DOHH2 (cell line): ENCODE data around the gene ACBD5.
"Not testable (repeated sequence)": the region's sequence is repeated elsewhere in the genome, so short reads cannot be mapped to it uniquely, and the experiment has no call there.

Source experiments
- H3F3A ChIP-seq: fragments of 200-600 bp; sonication (generic), shearing (Covaris generic); 2 replicates; pipeline ENCODE4 v1.6.0; 2016; ENCODE audit warnings: antibody characterized with exemption, mild to moderate bottlenecking; ENCODE audit not compliant: control insufficient read depth, insufficient read depth
- H3K27ac ChIP-seq: fragments of 200-600 bp; sonication (generic); 2 replicates; pipeline ENCODE4 v1.5.1; 2014; ENCODE audit warnings: low read depth, mild to moderate bottlenecking, low read length, moderate library complexity
- H3K27me3 ChIP-seq: fragments of 200-600 bp; sonication (generic); 2 replicates; pipeline ENCODE4 v1.6.1; 2014; ENCODE audit warnings: mild to moderate bottlenecking, low read length, mixed read lengths; ENCODE audit not compliant: control insufficient read depth
- H3K36me3 ChIP-seq: fragments of 200-600 bp; sonication (generic); 2 replicates; pipeline ENCODE4 v1.6.1; 2014; ENCODE audit warnings: mild to moderate bottlenecking, low read length, moderate library complexity, mixed read lengths; ENCODE audit not compliant: control insufficient read depth
- H3K4me1 ChIP-seq: fragments of 200-600 bp; sonication (generic); 2 replicates; pipeline ENCODE4 v1.6.1; 2014; ENCODE audit warnings: mild to moderate bottlenecking, low read length, mixed read lengths; ENCODE audit not compliant: control insufficient read depth
- H3K4me2 ChIP-seq: fragments of 200-600 bp; sonication (generic); 2 replicates; pipeline ENCODE4 v1.6.0; 2014; ENCODE audit warnings: mild to moderate bottlenecking, low read length, moderate library complexity
- H3K4me3 ChIP-seq: fragments of 200-600 bp; sonication (generic); 2 replicates; pipeline ENCODE4 v1.5.1; 2014; ENCODE audit warnings: mild to moderate bottlenecking, low read length, mixed read lengths
- H3K79me2 ChIP-seq: fragments of 200-600 bp; sonication (generic); 2 replicates; pipeline ENCODE4 v1.6.1; 2014; ENCODE audit warnings: mild to moderate bottlenecking, low read length, mixed read lengths; ENCODE audit not compliant: control insufficient read depth
- H3K9me2 ChIP-seq: fragments of 200-600 bp; sonication (generic); replicated peaks from 2 replicates; pipeline ENCODE4 v1.6.1; 2014; ENCODE audit warnings: mild to moderate bottlenecking, low read length, mixed read lengths; ENCODE audit not compliant: control insufficient read depth
- H3K9me3 ChIP-seq: fragments of 200-600 bp; sonication (generic); 2 replicates; pipeline ENCODE4 v1.6.1; 2014; ENCODE audit warnings: antibody characterized with exemption, low read length, mixed read lengths; ENCODE audit not compliant: control insufficient read depth, insufficient read depth
- H4K20me1 ChIP-seq: fragments of 200-600 bp; sonication (generic); 2 replicates; pipeline ENCODE4 v1.6.0; 2014; ENCODE audit warnings: low read depth, mild to moderate bottlenecking, antibody characterized with exemption, low read length, moderate library complexity; ENCODE audit not compliant: control insufficient read depth, insufficient read depth
- CTCF ChIP-seq: fragments of 200-600 bp; sonication (generic); IDR thresholded peaks from one replicate; pipeline ENCODE4 v1.5.1; 2014; ENCODE audit warnings: antibody characterized with exemption, mild to moderate bottlenecking, low read depth, low read length; ENCODE audit not compliant: poor library complexity, severe bottlenecking
- EZH2phosphoT487 ChIP-seq: fragments of 200-600 bp; sonication (generic); IDR thresholded peaks from 2 replicates; pipeline ENCODE4 v1.6.1; 2017; ENCODE audit warnings: borderline replicate concordance, mild to moderate bottlenecking, antibody characterized with exemption, low read length, moderate library complexity, mixed read lengths

Gene ACBD5, protein sequence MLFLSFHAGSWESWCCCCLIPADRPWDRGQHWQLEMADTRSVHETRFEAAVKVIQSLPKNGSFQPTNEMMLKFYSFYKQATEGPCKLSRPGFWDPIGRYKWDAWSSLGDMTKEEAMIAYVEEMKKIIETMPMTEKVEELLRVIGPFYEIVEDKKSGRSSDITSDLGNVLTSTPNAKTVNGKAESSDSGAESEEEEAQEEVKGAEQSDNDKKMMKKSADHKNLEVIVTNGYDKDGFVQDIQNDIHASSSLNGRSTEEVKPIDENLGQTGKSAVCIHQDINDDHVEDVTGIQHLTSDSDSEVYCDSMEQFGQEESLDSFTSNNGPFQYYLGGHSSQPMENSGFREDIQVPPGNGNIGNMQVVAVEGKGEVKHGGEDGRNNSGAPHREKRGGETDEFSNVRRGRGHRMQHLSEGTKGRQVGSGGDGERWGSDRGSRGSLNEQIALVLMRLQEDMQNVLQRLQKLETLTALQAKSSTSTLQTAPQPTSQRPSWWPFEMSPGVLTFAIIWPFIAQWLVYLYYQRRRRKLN

GRCh38 chr10:27240212-27241009 lies at the start of gene ACBD5:
Gene ACBD5, minus strand, starts transcription at chr10:27240797. Its CDS starts 109 bp downstream, at chr10:27240688.
- peaks cover 43% of the 10 kb centered on the region for H3K4me1 ChIP-seq
- H3K4me3 ChIP-seq = peak within 1 kb of the TSS; percentile 93
- no peaks in the 10 kb centered on the region for H3K27me3 ChIP-seq
- H3K9me2 ChIP-seq = no peaks in the 10 kb centered on the region
- peak within 1 kb of the TSS; percentile 87 for H3K27ac ChIP-seq
- no peak for TF ChIP-seq CTCF
- no peak for TF ChIP-seq EZH2phosphoT487
- H4K20me1 ChIP-seq = no peaks in the 10 kb centered on the region
- peaks cover 13% of the 10 kb centered on the region for H3K36me3 ChIP-seq
- H3F3A ChIP-seq = peaks cover 13% of the 10 kb centered on the region
- H3K79me2 ChIP-seq = peaks cover 50% of the 10 kb centered on the region
- H3K9me3 ChIP-seq = no peaks in the 10 kb centered on the region
- peak within 1 kb of the TSS; percentile 98 for H3K4me2 ChIP-seq

GRCh38 chr10:27285093-27285492 lies 44.5 kb upstream of the ACBD5 start:
- H3K4me1 ChIP-seq = no peaks in the 10 kb centered on the region
- H3K4me2 ChIP-seq = no peak overlapping the region

GRCh38 chr10:27276581-27276980 lies 36.0 kb upstream of the ACBD5 start:
- no peaks in the 10 kb centered on the region for H3K79me2 ChIP-seq
- TF ChIP-seq EZH2phosphoT487 (no peak), CTCF (no peak)
- no peak overlapping the region for H3K27ac ChIP-seq
- H3F3A ChIP-seq = no peaks in the 10 kb centered on the region
- H3K27me3 ChIP-seq = peaks cover 3% of the 10 kb centered on the region; the same call in 1 of the 2 replicates
- no peak overlapping the region for H3K4me2 ChIP-seq
- H3K9me3 ChIP-seq = no peaks in the 10 kb centered on the region
- H4K20me1 ChIP-seq = no peaks in the 10 kb centered on the region
- no peak overlapping the region for H3K4me3 ChIP-seq
- H3K36me3 ChIP-seq = no peaks in the 10 kb centered on the region
- no peaks in the 10 kb centered on the region for H3K4me1 ChIP-seq
- no peaks in the 10 kb centered on the region for H3K9me2 ChIP-seq

More at GRCh38 chr10:27285093-27285492, 44.5 kb upstream of the ACBD5 start:
- Histone ChIP-seq H3K9me3 (no peaks in the 10 kb centered on the region), H3F3A (no peaks in the 10 kb centered on the region), H3K9me2 (no peaks in the 10 kb centered on the region), H3K4me3 (no peak overlapping the region), H3K79me2 (no peaks in the 10 kb centered on the region), H4K20me1 (no peaks in the 10 kb centered on the region), H3K27ac (no peak overlapping the region), H3K27me3 (no peaks in the 10 kb centered on the region), H3K36me3 (no peaks in the 10 kb centered on the region)
- TF ChIP-seq CTCF (no peak), EZH2phosphoT487 (no peak)

DNA sequence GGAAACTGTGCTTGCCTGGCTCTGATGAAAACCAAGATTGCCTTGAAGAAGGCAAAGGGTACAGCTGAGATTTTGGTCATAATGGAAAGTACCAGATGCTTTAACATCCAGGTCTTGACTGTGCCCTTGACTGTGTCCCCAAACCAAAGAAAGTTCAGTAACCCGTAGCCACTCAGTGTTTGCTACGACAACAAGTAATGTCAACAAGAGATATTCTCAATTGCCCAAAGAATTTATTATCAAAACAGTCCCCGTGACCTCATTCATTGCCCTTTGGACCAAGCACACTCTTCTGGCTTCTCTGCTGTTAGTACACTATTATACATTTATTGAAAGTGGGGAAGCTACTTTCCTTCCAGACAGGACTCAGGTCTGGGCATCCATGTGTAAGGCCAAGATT lies 25.4 kb upstream of the ACBD5 start:
- H3K27ac ChIP-seq, H3K36me3 ChIP-seq, H3K4me1 ChIP-seq, H4K20me1 ChIP-seq, H3K9me2 ChIP-seq, H3K4me3 ChIP-seq, H3K79me2 ChIP-seq, H3F3A ChIP-seq, H3K4me2 ChIP-seq, H3K9me3 ChIP-seq: not testable (repeated sequence)
- H3K27me3 ChIP-seq = peaks cover 13% of the 10 kb centered on the region

GRCh38 chr10:27262788-27263187 lies 22.2 kb upstream of the ACBD5 start:
- H3K36me3 ChIP-seq, H3K9me2 ChIP-seq, H3K4me3 ChIP-seq, H3K27ac ChIP-seq, H3K79me2 ChIP-seq, H3K4me2 ChIP-seq, H4K20me1 ChIP-seq, H3K9me3 ChIP-seq, H3F3A ChIP-seq: not testable (repeated sequence)
- H3K4me1 ChIP-seq = peaks cover 11% of the 10 kb centered on the region
- H3K27me3 ChIP-seq = peaks cover 44% of the 10 kb centered on the region
